Activated T-cell treated with anti-CD3 and anti-CD28 coated beads, Interleukin-2, amount 50 U/mL, for 1 hour (primary cell): ENCODE results near the gene KRTAP10-6.
"Not testable (repeated sequence)": the region's sequence is repeated elsewhere in the genome, so short reads cannot be mapped to it uniquely, and the experiment has no call there.

Experiments used
- DNase-seq: peaks from one replicate; pipeline ENCODE4 v3.0.0-alpha.2; 2020

KRTAP10-6 gene

DNA sequence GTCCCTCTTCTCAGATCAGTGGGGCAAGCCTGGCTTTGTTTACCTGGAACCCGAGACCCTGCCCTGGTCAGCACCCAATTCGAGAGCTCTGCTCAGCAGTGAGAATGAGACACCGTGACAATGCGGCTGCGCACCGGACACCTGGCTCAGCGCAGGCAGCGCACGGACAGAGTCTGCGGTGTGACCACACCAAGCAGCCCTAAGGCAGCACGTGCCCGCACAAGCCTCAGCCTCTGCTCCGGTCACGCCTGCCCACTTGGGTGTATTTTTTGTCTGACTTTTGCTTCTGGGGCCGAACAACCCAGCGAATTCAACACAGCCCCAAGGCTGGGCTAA is 24.3 kb upstream of the KRTAP10-6 start:
- no peak for DNase-seq

DNA sequence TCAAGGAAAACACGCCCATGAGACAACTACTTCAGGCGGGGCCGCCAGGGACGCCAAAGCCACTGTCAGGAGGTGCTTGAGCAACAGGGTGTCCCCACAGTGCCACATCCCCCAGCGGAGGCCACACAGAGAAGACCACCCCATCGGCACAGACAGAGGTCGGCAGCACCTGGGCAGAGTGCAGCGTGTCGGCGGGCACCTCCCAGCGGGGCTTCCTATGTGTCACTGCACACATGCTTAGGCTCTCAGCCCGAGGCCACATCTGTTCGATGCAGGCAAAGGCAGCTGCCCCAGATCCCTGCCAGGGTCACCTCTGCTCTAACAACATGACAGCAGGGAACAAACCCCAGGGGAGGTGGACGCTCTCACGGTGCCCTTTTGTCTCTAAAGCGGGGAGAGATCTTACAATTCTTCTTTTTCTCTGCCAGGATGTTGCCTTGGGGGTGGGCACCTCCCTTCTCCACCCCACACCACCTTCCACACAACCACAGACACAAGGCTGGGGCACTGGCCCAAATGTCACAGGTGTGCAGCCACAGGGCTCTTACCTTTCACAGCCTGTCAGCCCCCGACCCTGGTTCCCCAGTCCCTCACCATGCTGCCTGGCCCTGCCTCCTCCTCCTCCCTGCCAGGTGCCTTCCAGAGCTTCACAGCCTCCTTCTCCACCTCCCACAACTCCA is 23.7 kb upstream of the KRTAP10-6 start:
- no peak for DNase-seq

DNA sequence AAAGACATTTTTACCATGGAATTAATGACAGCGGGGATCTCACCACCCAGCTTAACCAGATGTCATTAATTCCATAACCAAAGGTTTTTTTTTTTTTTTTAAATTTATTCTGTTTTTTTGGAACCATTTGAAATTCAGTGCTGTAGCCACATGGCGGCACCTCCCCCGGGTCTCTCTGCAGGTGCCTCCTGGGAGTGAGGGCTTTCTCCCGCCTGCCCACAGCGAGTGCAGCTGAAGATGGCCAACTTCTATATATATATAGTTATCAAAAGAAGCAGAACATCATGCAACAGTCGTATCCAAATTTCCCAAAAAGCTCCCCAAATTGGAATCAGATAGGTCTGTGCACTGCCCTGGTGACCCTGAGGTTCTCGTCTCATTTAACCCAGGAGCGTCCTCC is 23.2 kb upstream of the KRTAP10-6 start:
- no peak for DNase-seq

DNA sequence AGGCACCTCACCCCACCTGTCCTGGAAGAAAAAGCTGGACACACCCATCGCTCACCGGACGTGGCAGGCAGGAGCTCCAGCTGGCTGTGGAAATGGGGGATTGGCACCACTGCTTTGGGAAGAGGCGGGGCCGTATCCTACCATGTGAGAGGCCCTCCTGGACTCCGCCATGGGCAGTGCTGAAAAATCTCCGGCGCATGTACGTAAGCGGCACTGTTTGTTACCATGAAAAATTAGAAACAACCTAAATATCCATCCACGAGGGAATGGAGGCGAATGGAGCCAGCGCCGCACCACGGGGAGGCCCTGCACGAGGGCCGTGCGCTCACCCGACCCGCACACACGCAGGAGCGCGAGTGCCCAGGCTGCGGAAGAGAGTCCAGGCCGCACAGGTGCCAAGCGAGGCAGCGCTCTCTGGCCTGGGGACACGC is 22.7 kb upstream of the KRTAP10-6 start:
- DNase-seq: no peak

DNA sequence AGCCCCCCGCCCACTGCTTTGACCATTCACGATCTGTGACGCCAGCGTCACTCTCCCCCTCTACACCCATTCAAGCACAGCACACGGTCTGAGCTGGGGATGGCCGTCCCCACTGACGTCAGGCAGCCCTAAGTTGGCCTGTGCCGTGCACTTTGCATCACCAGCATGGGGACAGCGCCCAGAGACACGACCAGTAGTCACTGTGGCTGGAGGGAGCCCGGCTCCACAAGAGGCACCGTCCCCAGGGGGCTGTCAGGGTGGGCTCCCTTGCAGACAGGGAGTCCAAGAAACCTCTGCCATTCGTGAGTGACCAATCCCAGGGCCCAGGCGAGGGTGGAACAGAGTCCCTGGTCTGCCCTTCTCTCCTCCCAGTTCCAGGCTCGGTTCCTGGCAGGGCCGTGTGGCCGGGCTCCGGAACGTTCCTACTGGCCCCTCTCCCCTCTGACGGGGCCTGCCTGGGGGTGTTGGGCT is 21.9 kb upstream of the KRTAP10-6 start:
- no peak for DNase-seq

DNA sequence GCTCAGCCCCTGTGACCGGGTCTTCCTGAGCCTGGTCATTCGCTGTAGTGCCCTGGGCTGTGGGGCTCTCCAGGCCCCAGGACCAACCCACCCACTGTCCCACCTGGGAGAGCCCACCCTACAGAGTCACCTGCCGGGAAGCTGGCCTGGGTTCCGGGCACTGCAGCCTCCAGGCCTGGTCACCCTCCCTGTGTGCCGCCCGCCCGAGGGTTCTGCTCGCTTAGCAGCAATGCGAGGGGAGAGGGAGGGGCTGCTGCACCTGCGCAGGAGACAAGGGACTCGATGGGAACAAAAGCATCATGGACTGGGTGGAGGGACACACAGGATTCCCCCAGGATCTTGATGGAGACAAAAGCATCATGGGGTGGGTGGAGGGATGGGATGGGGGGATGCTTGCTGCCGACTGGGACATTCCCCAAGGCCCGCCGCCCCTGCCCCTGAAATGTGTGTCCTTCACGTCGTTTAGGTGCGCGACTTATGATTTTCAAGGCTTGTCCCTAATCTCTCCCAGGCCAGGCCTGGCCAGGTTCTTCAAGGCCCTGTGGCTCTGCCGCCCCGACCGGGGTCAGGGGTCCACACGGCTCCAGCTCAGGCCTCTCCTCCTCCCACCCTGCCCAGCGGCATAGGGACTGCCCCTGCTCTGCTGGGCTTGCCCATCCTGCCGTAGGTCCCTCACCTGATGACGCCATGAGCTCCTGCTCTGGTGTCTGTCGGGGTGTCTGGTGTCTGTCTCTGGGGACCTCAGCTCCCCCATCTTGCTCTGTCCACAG is 21.3 kb upstream of the KRTAP10-6 start:
- DNase-seq: no peak

DNA sequence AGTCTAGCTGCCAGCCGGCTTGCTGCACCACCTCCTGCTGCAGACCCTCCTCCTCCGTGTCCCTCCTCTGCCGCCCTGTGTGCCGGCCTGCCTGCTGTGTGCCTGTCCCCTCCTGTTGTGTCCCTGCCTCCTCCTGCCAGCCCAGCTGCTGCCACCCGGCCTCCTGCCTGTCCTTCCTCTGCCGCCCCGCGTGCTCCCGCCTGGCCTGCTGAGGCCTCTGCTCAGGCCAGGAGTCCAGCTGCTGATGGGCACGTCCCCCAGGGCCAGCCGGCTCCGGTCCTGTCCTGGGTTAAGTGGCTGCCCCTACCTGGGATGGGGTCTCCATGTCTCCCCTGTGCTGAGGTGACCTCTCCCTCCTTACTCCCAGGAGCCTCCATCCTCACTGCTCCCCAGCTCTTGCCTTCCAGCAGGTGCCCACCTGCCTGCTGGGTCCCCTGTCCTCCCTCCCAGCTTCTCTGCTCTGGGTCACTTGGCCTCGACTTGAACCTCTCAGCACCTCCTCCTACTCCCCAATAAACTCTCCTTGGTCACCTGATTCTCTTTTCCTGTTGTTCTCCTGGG is 20.4 kb upstream of the KRTAP10-6 start:
- DNase-seq: no peak

DNA sequence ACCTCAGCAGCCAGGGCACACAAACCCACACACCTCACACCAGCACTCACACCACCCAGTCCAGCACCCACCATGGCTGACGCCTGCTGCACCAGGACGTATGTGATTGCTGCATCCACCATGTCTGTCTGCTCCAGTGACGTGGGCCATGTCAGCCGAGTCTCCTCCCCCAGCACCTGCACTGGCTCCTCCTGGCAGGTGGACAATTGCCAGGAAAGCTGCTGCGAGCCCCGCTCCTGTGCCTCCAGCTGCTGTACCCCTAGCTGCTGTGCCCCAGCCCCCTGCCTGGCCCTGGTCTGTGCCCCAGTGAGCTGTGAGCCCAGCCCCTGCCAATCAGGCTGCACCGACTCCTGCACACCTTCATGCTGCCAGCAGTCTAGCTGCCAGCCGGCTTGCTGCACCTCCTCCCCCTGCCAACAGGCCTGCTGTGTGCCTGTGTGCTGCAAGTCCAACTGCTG is 19.8 kb upstream of the KRTAP10-6 start, which contains the start of gene KRTAP10-8:
Gene KRTAP10-8, plus strand, starts transcription at position 51 of the 458 bp plus-strand sequence. Its CDS starts 22 bp downstream, at position 73.
- DNase-seq: no peak

DNA sequence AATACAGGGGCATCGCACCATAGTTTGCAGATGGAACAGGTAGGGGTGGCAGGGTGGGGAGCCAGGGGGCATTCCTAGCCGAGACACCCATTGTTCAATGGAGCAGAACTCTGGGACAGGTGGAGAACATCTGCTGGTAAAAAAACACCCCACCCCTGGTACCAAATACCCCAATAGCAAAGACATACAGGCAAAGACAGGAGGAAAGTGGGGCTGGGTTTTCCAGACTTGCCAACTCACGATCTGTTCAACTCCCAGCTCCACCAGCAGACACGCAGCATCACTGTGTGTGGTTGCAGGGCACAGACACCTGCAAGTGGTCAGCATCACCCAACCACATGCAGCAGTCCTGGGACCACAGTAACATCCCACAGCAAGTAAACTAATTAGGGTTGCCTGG is 19.2 kb upstream of the KRTAP10-6 start:
- DNase-seq: no peak

DNA sequence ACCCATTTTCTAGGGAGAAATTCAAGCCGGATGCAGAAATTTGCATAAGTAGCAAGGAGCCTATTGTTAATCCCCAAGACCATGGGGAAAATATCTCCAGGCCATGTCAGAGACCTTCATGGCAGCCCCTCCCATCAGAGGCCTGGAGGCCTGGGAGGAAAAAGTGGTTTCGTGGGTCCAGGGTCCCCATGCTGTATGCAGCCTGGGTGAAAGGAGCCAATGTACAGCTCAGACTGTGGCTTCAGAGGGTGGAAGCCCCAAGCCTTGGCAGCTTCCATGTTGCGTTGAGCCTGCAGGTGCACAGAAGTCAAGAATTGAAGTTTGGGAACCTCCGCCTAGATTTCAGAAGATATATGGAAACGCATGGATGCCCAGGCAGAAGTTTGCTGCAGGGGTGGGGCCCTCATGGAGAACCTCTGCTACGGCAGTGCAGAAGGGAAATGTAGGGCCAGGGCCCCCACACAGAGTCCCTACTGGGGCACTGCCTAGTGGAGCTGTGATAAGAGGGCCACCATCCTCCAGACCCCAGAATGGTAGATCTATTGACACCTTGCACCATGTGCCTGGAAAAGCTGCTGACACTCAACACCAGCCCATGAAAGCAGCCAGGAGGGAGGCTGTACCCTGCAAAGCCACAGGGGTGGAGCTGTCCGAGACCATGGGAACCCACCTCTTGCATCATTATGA is 18.0 kb upstream of the KRTAP10-6 start:
- DNase-seq: not testable (repeated sequence)

DNA sequence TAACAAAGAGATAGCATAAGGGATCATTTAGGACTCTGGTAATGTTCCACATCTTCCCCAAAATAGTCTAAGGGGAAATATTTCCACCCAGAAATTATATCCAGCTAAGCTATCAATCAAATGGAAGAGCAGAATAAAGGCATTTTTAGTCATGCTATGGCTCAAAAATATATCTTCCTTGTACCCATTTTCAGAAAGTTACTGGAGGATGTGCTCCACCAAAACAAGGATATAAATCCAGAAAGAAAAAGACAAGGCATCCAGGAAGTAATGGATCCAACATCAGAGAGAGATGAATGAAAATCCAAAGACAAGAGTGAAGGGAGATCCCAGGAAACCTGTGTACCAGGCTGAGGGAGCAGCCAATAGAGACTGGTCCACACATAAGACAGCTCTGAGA is 16.9 kb upstream of the KRTAP10-6 start:
- no peak for DNase-seq

DNA sequence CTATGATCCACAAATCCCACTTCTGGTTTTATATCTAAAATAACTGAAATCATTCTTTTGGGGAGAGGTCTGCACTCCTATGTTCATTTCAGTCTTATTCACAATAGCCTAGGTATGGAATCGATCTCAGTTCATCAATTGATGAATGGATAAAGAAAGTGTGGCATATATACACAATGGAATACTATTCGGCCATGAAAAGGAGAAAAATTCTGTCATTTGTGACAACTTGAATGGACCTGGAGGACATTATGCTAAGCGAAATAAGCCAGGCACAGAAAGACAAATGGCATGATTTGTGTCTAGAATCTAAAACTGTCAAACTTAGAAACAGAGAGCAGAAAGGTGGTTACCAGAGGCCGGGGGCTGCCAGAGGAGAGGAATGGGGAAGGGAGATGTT is 14.2 kb upstream of the KRTAP10-6 start:
- DNase-seq: no peak

DNA sequence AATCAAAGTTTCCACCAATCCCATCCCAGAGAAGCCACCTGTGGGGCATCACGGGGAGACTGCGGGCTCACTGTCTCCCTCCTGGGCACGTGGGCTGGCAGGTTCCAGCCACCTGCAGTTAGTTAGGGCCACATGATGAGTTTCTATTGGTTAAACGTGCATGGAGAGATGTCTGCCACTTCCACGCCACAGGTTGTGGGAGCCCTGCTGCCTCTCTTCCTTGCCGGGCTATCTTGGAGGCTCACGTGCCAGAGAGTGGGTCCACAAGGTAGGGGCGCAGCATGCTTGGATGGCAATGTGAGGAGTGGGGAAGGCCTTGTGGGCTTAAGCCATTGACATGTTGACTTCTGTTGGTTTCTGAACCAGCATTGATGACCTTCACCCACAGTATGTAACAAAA is 11.6 kb upstream of the KRTAP10-6 start:
- DNase-seq: no peak

DNA sequence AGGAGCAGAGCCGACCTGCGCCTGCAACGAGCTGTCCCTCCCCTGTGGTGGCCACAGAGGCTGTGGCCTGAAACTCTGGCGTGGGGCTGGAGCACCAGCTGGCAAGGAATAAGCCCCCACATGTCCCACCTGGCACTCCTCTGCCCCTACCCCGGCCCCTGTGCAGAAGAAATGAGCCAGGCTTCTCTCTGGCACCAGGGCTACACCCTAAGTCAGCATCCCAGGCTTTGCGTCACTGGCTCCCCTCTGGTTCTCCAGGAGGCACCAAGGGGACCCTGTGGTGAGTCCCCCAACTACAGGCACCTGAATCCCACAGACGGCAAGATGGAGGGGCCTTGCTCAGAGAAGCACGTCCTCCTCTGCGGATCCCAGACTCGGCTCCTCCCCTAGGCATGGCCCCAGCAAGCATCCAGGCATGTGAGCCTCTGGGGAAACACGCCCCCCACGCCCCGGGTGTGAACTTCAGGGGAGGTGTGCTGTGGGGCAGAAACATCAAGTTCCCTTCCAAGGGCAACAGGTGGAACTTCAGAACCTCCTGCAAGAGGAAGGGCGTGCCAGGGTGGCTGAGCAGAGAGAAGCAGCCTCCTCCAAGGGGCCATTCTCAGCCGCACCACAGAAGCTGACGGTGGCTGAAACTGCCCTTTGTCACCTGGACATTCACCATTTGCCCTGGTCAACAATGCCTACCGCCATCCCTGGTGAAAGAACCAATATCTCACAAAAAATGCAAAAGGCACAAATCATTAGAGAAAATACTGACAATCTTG is 11.0 kb upstream of the KRTAP10-6 start:
- no peak for DNase-seq

DNA sequence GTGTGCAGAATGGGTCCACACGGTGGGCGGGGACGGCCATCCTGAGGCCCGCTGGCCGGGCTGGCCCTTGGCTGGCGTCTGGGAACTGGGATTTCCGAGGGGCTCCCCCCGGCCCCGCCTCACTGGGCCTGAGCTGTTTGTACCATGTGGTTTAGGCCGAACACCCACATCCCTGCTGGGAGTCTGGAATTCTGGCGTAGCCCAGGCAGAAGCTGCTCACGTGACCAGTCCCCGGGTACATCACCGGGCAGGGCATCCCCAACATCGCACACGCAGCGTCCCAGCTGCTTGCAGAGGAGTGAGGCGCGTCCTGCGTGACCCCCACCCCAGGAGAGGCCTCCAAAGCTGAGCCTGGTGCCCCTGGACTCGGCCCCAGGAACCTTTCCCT is 10.2 kb upstream of the KRTAP10-6 start:
- DNase-seq: no peak

DNA sequence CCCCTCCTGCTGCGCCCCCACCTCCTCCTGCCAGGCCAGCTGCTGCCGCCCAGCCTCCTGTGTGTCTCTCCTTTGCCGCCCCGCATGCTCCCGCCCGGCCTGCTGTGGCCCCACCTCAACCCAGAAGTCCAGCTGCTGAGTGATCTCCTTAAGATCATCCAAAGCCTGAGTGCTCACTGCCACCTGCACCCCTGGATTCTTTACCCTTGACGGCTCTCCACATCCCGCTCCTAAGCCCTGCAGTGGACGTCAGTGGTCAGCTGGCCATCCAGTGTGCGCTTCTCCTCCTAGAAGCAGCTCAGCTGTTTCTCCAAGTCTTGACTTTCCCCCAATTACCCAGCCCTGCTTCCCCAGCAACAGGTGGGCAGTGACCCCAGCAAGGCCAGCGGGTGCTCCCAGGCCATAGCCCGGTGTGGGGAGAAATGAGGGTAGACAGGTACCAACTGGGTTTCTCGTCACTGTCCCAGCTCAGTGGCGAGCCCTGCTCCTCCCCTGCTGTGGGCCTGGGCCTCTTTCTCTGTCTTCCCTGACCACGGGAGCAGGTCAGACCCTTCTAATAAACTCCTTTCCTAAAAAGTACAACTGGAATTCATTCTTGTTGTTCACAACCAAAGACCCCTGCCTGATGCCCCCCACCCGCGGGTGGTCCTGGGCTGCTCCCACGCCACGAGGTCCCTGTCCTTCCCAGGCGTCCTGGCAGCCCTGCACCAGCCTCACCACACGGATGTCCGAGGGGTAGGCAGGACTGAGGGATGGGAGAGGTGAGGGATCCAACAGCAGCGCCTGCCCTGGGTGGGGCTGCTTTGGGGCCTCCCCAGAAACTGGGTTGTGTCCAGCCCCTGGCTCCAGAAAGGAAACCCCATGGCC is 9.5 kb upstream of the KRTAP10-6 start:
- DNase-seq: no peak

DNA sequence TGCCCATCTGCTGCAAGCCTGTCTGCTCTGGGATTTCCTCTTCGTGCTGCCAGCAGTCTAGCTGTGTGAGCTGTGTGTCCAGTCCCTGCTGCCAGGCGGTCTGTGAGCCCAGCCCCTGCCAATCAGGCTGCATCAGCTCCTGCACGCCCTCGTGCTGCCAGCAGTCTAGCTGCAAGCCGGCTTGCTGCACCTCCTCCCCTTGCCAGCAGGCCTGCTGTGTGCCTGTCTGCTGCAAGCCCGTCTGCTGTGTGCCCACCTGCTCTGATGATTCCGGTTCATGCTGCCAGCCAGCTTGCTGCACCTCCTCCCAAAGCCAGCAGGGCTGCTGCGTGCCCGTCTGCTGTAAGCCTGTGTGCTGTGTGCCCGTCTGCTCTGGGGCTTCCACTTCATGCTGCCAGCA is 8.8 kb upstream of the KRTAP10-6 start:
- not testable (repeated sequence) for DNase-seq

DNA sequence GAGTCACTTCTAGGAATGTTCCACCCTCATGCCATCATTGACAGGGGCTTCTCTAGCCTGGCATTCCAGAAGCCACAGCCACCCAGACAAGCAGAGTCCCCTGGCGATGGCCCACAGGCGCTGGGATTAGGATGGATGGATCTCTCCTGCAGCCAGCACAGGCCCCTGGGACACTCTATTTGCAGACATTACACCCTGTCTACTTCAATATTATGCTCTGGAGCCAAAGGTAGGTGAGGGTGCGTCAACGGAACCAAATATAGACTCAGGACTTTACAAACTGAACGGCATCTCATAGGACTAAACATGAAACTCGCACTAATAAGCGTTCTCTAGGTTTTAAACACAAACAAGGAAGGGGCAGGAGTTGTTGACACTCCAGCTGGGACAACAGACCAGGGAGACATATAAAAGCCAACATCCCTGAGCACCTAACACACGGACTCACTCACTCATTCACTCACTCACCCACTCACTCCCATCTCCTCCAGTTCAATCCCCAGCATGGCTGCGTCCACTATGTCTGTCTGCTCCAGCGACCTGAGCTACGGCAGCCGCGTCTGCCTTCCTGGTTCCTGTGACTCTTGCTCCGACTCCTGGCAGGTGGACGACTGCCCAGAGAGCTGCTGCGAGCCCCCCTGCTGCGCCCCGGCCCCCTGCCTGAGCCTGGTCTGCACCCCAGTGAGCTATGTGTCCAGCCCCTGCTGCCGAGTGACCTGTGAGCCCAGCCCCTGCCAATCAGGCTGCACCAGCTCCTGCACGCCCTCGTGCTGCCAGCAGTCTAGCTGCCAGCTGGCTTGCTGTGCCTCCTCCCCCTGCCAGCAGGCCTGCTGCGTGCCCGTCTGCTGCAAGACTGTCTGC is 8.0 kb upstream of the KRTAP10-6 start, which contains the start of gene KRTAP10-7:
Gene KRTAP10-7, plus strand, starts transcription at position 480 of the 861 bp plus-strand sequence. Its CDS starts 25 bp downstream, at position 505.
- DNase-seq: not testable (repeated sequence)

DNA sequence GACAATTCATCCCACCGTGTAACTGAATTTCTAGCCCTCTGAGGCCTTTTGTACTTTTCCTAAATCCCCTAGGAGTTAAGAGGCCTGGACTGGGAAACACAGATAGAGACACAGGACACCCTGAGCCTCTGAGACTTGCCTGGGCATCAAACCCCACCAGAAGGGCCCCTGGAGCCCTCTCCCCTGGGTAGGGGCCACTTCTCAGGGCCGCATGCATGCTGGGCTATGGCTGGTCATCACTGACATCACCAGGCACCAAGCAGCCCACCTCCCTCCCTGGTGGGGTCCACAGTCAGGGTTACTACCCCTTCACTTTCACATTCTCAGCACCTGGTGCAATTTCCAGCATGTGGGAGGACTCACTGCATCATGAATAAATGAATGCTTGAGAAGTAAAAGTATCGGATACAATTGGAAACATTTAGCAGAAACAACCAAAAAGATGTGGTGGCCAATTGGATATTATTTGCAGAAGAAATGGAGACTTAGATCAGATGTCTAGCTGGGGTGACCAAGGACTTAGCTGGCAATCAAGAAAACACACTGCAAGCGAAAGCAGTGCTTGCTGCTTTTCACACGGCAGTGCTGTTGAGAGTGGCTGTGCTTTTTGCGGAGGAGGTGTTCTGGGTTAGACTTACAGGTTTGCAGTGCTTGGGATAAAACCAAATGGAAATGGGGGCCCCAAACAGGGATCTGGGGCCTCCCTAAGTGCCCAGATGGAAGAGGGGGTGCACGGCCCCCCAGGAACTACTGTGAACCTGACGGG is 7.1 kb upstream of the KRTAP10-6 start:
- no peak for DNase-seq

DNA sequence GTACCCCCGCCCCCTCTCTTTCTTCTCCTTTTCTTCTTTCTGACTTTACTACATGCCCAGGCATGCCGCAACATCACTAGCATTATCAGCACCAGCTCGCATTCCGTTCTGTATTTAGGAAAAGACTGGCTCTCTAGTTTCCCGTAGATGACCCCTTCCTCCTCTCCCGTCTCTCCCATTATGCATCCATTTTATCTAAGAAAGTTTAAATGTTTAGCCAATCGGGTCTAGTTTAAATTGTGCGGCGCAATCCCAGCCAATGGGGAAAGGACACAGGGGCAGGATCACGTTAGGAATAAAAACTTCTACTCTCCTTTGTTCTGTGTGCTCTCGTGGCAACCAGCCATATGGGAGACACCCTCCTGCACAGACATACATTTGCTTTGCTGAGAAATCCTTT is 5.8 kb upstream of the KRTAP10-6 start:
- DNase-seq: no peak
